ENCODE results near the gene ST8SIA2.

GRCh38 chr15:92400980-92401787, 7.5 kb downstream of the ST8SIA2 start:
- no peak for TF ChIP-seq CTCF (conservative IDR thresholded peaks at IDR 0.05 in 1 of 2, IDR thresholded peaks at IDR 0.05 in 1 of 2; ENCODE audit: extremely low read depth in 1 of 2, insufficient read depth in 1 of 2, low read depth in 1 of 2, low read length in 2 of 2)
- TF ChIP-seq EZH2 (IDR thresholded peaks at IDR 0.05; ENCODE audit: borderline replicate concordance, low read length), result no peak
